HuH-7.5 (cell line): ENCODE data around the gene ITIH2.

Experiments used
- DNase-seq: peaks from one replicate; pipeline ENCODE4 v3.0.0; 2011; ENCODE audit warnings: low spot score

Gene ITIH2

DNA sequence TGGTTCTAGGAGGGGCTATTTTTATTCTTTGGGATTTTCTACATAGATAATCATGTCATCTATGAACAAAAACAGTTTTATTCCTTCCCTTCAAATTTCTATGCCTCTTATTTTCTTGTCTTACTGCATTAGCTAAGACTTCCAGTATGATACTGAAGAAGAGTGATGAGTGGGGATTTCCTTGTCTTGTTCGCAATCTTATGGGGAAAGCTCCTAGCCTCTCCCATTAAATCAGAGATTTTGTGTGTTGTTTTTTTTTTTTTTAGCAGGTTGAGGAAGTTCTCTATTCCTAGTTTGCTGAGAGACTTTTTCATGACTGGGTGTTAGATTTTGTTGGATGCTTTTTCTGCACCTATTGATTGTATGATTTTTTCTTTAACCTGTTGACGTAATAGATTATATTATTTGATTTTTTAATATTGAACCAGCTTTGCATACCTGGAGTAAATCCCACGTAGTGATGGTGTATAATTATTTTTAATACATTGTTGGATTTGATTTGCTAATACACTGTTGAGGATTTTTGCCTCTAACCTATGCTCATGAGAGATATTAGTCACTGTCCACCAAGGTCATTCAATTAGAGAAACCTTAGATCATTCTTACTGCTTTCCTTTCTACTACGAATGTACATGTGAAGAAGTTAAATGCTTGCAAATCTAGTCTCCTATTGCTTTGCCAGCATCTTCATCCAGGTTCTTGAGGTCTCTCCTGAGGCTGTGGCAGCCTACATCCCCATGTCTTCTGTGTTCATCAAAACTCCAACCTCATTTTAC lies 91.3 kb downstream of the ITIH2 start:
- no peak for DNase-seq

DNA sequence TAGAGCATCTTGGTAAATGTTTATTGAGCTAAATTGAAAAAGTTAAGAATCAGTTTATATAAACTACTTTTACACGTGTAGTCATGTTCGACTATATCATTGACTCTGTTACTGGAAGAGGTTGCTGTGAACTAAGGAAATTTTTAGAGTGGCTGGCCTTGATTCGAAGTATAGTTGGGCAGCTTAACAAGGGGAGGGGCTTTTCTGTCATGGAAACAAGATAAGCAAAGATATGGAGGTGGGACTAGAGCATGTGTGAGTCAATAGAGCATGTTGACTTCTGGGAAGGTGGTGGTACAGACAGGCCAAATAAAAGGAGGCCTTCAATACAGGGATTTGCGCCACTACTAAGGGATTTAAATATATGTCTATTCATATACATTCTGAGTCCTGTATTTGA lies 92.5 kb downstream of the ITIH2 start:
- no peak for DNase-seq

DNA sequence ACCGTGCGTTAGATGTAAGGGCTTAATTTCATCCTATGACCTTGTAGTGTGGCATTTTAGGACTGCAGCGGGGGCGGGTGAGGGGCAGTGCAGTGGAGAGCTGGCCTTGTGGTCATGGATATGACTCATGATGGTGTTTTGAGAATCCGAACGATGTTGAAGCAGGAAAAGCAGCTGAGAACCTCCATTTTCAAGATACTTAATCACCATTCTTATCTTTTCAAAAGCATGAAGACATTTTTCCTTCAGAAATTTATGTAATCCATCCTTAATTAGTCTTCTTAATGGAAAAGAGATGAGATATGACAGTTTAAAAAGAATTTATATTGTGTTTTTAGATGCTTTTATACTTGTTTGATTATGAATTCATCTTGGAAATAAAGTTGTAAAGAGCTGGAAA lies 94.5 kb downstream of the ITIH2 start:
- no peak for DNase-seq
